ENCODE measurements around the gene HEG1.

- no peak for TF ChIP-seq EZH2phosphoT487 (conservative IDR thresholded peaks at IDR 0.05; ENCODE audit: low read length)
- TF ChIP-seq, protein P1, sequence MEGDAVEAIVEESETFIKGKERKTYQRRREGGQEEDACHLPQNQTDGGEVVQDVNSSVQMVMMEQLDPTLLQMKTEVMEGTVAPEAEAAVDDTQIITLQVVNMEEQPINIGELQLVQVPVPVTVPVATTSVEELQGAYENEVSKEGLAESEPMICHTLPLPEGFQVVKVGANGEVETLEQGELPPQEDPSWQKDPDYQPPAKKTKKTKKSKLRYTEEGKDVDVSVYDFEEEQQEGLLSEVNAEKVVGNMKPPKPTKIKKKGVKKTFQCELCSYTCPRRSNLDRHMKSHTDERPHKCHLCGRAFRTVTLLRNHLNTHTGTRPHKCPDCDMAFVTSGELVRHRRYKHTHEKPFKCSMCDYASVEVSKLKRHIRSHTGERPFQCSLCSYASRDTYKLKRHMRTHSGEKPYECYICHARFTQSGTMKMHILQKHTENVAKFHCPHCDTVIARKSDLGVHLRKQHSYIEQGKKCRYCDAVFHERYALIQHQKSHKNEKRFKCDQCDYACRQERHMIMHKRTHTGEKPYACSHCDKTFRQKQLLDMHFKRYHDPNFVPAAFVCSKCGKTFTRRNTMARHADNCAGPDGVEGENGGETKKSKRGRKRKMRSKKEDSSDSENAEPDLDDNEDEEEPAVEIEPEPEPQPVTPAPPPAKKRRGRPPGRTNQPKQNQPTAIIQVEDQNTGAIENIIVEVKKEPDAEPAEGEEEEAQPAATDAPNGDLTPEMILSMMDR (IDR thresholded peaks at IDR 0.05; ENCODE audit: insufficient read depth, low read length, poor library complexity, severe bottlenecking): no peak
Observed at GRCh38 chr3:125098611-125099291, 43.0 kb upstream of the HEG1 start.

Data from SU-DHL-6 (cell line).